ENCODE data around the gene VIM.
"Not testable (repeated sequence)": the region's sequence is repeated elsewhere in the genome, so short reads cannot be mapped to it uniquely, and the experiment has no call there.

The VIM gene

GRCh38 chr10:17247210-17247609, 19.2 kb downstream of the VIM start:
- no peaks in the 10 kb centered on the region for H3K9me3 ChIP-seq
- H3K36me3 ChIP-seq = no peaks in the 10 kb centered on the region
- no peak for DNase-seq

GRCh38 chr10:17248964-17249363, 20.9 kb downstream of the VIM start:
- Histone ChIP-seq H3K36me3 (no peaks in the 10 kb centered on the region), H3K9me3 (no peaks in the 10 kb centered on the region), H3K4me3 (ENCODE audit: low read depth, low read length) (no peak overlapping the region), H3K27me3 (no peaks in the 10 kb centered on the region), H3K4me1 (no peaks in the 10 kb centered on the region)
- no peak for DNase-seq
- no peak for TF ChIP-seq CTCF (IDR thresholded peaks at IDR 0.05; ENCODE audit: low read depth, low read length)

More at GRCh38 chr10:17247210-17247609, 19.2 kb downstream of the VIM start:
- Histone ChIP-seq H3K27me3 (no peaks in the 10 kb centered on the region), H3K4me1 (no peaks in the 10 kb centered on the region), H3K4me3 (ENCODE audit: low read depth, low read length) (no peak overlapping the region)
- TF ChIP-seq CTCF (IDR thresholded peaks at IDR 0.05; ENCODE audit: low read depth, low read length) = no peak

- peak; percentile 42 for TF ChIP-seq CTCF (IDR thresholded peaks at IDR 0.05; ENCODE audit: low read depth, low read length)
- H3K4me3 ChIP-seq (ENCODE audit: low read depth, low read length) = no peak overlapping the region
- H3K36me3 ChIP-seq = no peaks in the 10 kb centered on the region
- H3K4me1 ChIP-seq = no peaks in the 10 kb centered on the region
- no peaks in the 10 kb centered on the region for H3K27me3 ChIP-seq
- no peaks in the 10 kb centered on the region for H3K9me3 ChIP-seq
- no peak for DNase-seq
Observed at GRCh38 chr10:17249820-17250219, 21.8 kb downstream of the VIM start.

GRCh38 chr10:17250736-17251135, 22.7 kb downstream of the VIM start:
- no peaks in the 10 kb centered on the region for H3K4me1 ChIP-seq
- DNase-seq = no peak
- TF ChIP-seq CTCF (IDR thresholded peaks at IDR 0.05; ENCODE audit: low read depth, low read length) = no peak

GRCh38 chr10:17254543-17255050, 26.6 kb downstream of the VIM start:
- not testable (repeated sequence) for H3K4me1 ChIP-seq; DNase-seq; H3K4me3 ChIP-seq (ENCODE audit: low read depth, low read length); H3K27me3 ChIP-seq; H3K9me3 ChIP-seq; H3K36me3 ChIP-seq

More at GRCh38 chr10:17250736-17251135, 22.7 kb downstream of the VIM start:
- H3K36me3 ChIP-seq = no peaks in the 10 kb centered on the region
- H3K9me3 ChIP-seq = no peaks in the 10 kb centered on the region
- H3K27me3 ChIP-seq = no peaks in the 10 kb centered on the region
- no peak overlapping the region for H3K4me3 ChIP-seq (ENCODE audit: low read depth, low read length)

GRCh38 chr10:17255512-17255911, 27.5 kb downstream of the VIM start:
- no peaks in the 10 kb centered on the region for H3K4me1 ChIP-seq
- no peaks in the 10 kb centered on the region for H3K27me3 ChIP-seq
- no peaks in the 10 kb centered on the region for H3K36me3 ChIP-seq
- no peak overlapping the region for H3K4me3 ChIP-seq (ENCODE audit: low read depth, low read length)
- no peak for DNase-seq
- TF ChIP-seq CTCF (IDR thresholded peaks at IDR 0.05; ENCODE audit: low read depth, low read length) = no peak
- H3K9me3 ChIP-seq = no peaks in the 10 kb centered on the region

- no peak for TF ChIP-seq CTCF (IDR thresholded peaks at IDR 0.05; ENCODE audit: low read depth, low read length)
- H3K36me3 ChIP-seq = no peaks in the 10 kb centered on the region
- DNase-seq = no peak
- H3K9me3 ChIP-seq = no peaks in the 10 kb centered on the region
- H3K4me1 ChIP-seq = no peaks in the 10 kb centered on the region
- no peaks in the 10 kb centered on the region for H3K27me3 ChIP-seq
- no peak overlapping the region for H3K4me3 ChIP-seq (ENCODE audit: low read depth, low read length)
Observed at GRCh38 chr10:17256051-17256450, 28.0 kb downstream of the VIM start.
